Activated T-helper 9 cell treated with anti-CD3 and anti-CD28 coated beads, Interleukin-2, amount 50 U/mL, for 16 hours (primary cell): ENCODE data around the gene OR2Y1.
"Not testable (repeated sequence)": the region's sequence is repeated elsewhere in the genome, so short reads cannot be mapped to it uniquely, and the experiment has no call there.

Source experiments
- DNase-seq: peaks from one replicate; pipeline ENCODE4 v3.0.0-alpha.2; 2020; ENCODE audit warnings: low read depth

OR2Y1 gene, protein sequence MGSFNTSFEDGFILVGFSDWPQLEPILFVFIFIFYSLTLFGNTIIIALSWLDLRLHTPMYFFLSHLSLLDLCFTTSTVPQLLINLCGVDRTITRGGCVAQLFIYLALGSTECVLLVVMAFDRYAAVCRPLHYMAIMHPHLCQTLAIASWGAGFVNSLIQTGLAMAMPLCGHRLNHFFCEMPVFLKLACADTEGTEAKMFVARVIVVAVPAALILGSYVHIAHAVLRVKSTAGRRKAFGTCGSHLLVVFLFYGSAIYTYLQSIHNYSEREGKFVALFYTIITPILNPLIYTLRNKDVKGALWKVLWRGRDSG

DNA sequence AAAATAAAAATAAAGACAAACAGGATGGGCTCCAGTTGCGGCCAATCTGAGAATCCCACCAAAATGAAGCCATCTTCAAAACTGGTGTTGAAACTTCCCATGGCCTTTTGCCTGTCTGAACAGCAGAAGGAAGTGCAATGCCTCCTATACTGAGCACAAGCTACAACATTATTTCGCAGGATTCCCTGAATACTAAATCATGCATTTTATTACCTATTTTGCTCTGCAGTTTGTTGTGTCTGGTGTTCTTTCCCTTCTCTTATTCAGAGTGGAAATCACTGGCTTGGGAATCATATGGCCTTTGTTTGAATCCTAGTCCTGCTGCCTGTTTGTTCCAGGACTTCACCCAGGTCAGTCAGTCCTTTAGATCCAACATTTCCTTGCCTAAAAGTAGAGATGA, at the start of gene OR2Y1:
Gene OR2Y1, minus strand, starts transcription at position 101 of the 400 bp plus-strand sequence. Its CDS starts 0 bp downstream, at position 101.
- no peak for DNase-seq

DNA sequence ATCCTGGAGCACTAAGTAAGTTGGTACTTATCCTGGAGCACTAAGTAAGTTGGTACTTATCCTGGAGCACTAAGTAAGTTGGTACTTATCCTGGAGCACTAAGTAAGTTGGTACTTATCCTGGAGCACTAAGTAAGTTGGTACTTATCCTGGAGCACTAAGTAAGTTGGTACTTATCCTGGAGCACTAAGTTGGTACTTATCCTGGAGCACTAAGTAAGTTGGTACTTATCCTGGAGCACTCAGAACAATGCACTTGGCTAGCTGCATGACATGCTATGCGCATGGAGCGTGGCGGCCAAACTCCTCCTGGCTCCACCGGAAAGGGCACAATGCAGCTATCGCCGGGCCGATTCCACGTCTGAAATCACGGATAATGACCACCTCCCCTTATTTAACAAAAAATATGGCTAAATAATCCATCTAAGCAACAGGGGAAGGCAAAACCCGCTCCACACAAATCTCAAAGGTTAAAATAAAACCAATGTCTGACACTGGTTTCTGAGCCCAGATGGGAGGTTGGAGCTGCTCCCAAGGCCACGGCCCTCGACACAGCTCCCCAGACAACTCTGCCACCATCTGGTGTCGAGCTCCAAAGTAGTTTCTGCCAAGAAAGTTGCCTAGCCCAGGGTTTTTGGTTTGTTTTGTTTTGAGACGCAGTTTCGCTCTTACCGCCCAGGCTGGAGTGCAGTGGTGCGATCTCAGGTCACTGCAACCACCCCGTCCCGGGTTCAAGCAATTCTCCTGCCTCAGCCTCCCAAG, 49.0 kb upstream of the OR2Y1 start:
- DNase-seq, result not testable (repeated sequence)

DNA sequence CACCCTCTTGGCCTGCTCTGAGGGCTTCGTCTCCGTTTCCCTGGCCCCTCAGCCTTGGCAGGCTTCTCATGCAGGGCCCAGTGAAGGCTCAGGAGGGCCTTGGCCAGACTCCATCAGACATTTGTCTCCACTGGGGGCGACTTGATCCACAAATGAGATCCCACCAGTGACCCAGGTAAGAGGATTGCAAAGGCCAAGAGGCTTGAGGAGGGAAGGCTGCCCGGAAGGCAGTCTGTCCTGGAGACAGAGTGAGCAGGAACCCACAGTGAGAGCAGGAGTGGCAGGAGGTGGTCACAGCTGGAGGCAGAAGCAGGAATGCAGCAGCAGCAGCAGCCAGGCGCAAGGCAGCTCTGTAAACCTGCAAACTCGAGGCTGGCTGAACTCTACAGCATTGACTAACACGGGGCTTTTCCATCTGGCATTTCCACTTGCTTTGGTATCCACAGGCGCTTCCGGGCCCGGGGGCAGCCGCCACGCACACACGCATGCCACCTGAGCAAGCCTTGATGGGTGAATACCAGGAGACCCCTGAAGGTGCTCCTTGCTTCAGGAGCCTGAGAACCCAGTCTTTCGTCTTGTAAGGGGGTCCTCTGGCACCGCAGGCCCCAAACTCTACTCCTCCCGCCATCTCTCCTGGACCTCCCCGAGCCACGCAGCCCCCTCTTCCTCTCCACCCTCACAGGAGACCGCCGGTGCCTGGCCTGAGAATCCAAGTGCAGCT, 48.0 kb upstream of the OR2Y1 start:
- no peak for DNase-seq

DNA sequence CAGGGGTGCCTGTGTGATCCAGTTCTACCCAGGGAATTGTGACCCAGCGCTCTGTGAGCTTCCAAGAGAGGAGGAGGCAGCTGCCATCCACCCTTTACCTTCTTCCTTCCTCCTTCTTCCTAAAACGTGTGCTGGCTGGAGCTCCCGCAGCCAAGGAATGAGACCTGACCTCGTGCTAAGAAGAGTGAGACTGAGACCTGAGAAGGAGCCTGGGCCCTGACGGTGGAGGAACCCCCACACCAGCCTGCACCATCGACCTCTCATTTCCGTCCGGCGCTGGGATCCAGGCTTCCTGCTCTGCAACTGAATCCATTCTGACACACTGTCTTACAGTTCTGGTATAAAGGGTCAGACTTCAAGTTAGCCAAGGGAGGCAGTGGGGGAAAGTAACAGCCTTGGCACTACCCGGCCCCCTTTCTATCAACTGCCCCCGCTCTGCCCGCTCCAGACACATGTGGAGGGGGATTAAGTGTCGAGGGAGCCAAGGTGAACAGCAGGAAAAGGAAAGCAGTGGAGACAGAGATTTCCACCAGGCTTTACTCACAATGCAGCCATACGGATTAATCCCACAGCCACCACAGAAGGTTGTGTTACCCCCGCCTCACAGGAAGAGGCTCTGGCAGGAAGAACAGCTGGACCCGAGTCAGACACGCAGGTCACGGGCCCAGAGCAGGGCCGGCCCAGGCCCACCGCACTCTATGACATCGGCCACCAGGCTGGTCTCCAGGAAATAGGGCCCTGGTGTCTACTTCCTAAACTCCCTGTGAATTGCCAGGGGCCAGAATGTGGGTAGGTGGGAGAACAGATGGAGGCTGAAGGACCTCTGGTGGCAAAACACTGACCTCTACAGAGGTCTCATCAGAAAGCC, 46.9 kb upstream of the OR2Y1 start:
- DNase-seq, result no peak

DNA sequence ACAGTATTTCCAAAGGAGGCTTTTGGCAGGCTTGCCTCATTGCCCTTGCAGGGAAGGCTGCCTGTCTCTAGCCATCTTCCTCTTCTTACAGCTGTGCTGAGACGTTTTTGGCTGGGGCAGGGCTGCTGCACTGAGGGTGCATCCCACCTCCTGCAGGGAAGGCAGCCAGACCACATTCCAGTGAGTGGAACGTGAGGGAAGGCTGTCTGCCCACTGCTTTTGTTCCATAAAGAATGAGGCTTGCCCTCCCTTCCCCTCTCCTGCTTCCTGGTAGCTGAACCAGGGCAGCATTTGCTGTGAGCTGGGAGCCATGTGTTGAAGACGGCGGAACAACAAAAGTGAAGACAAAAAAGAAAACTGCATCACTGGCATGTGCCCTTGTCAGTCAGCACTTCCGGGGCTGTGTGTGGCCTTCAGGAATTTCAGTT, 46.0 kb upstream of the OR2Y1 start:
- no peak for DNase-seq

DNA sequence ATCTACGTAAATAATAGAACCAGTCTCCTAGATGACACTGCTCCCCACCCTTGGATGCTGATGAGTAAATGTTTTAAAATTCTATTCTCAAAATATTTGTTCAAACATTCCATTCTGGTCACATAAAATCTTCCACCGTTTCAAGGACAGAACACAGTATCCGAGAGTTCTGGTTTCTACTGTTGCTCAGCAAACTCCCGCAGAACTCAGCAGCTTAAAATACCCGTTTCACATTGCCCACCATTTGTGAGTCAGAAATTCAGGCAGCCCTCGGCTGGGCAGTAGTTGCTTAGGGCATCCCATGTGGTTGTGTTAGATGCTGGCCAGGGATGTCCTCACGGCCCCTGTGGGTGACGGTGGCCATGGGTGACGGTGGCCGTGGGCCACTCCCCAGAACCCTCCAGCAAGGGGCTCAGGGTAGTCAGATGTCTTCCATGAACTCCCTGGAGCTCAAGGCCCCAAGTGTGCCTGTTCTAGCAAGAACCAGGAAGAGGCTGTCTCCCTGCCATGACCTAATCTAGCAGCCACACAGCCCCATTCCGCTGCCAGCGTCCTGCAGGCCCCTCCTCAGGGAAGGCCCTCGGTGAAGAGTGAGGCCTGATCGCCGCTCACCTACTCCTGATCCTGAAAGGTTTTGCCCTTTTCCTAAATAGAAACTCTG, 45.4 kb upstream of the OR2Y1 start:
- DNase-seq, result no peak

DNA sequence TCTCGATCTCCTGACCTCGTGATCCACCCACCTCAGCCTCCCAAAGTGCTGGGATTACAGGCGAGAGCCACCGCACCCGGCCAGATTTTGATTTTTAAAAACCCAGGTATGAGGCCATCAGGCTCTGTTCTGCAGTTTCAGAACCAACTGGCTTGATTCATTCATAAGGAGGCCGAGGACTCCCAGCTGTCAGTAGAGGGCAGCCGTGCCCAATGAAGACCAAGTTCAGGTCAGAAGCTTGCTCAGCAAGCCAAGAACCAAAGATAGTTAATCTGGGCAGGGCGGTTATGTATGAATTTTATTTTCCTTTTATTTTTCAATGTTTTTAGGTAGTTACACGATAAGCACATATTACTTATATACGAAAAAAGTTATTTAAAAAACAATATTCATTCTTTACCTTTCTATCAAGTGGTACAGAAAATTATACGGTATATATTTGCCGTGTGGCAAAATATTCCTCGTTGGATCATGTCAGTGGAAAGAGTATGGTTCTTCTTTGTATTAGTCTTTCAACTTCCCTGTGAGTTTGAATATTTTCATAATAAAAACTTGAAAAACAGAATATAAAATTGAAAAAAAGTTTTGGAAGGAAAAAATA, 44.7 kb upstream of the OR2Y1 start:
- peak; percentile 61 for DNase-seq

DNA sequence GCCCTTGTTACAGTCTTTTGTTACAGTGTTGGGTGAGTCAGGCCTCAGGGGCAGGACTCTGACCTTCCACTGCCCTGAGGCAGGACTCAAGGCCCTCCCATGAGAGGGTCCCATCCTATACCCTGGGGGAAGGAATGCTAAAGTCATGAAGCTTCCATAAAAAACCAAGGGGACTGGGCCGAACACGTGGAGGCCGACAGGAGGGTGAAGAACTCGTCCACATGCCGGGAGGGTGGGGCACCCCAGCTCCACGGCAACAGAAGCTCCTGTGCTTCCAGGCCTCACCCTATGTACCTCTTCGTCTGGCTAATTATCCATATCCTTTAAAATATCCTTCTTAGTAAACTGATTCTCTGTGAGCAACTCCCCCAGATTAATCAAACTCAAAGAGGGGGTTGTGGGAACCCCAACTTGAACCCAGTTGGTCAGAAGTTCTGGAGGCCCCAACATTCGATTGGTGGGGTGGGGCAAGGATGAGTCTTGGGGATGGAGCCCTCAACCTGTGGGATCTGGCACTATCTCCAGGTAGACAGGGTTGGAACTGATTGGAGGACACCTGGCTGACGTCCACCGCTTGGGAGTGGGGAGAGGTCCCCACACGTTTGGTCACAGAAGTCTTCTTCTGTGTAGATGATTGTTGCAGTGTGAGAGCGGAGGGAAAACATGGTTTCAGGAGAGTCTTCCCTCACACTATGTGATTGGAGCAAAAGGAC, 43.6 kb upstream of the OR2Y1 start:
- DNase-seq, result no peak

DNA sequence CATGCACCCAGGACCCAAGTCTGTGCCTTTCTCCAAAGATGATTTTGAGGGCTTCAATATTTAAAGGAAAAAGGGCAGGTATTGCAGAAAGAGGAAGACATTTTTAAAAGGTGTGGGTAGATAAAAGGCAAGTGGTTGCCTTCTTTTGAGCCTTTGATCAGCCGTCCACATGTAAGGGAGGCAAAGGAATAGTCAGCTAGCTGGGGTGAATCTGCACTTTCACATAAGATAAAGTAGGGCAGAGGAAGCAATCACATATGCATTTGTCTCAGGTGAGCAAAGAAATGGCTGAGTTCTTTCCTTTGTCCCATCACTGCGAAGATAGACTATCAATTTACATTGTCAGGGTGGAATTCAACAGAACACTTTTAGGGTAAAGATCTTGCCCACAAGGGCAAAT, 42.9 kb upstream of the OR2Y1 start:
- DNase-seq, result no peak

DNA sequence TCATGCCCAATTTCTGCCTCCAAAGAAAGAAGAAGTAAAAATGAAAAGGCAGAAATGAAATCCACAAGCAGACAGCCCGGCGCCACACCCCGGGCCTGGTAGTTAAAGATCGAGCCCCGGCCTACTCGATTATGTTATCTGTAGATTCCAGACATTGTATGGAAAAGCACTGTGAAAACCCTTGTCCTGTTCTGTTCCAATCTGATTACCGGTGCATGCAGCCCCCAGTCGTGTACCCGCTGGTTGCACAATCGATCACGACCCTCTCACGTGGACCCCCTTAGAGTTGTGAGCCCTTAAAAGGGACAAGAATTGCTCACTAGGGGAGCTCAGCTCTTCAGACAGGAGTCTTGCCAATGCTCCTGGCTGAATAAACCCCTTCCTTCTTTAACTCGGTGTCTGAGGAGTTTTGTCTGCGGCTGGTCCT, 42.1 kb upstream of the OR2Y1 start:
- DNase-seq, result not testable (repeated sequence)

DNA sequence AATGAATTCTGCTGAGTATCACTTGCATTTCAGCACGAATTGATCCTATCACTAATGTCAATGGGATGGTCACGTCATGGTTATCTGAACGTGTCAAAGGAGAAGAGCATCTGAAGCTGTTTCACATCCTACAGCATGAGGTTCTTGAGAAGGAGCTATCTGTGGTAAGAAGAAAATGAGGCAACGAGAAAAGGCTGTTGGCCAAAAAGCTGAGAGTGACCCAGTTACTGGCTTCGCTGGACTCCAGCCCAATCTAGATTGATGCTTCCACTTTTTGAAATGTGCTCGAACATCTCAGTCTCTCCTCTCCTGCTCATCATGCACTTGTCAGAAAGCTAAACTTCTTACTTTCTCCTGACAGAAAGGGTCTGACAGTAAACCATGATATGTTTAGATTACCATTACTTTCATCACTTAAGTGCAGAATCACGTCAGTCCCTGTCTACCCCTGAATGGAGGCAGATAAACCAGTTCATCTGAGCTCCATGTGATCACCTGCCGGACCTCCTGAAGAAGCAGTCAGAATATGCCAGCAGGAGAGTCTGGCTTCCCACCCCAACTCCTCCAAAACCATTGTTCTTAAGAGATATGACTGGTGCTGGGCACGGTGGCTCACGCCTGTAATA, 40.2 kb upstream of the OR2Y1 start:
- no peak for DNase-seq

DNA sequence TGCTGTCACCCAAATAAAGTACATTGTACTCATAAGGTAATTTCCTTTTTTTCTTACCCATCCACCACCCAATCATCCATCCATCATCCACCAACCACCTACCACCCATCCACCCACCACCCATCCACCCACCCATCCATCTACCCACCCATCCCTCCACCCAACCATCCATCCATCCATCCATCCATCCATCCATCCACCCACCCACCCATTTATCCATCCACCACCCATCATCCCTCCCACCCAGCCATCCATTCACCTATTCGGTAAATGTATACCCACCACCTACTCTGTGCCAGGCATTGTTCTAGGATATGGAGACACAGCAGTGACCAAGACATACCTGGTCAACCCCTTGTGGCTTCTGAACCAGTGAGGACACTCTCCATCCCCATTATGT, 37.6 kb upstream of the OR2Y1 start:
- no peak for DNase-seq

DNA sequence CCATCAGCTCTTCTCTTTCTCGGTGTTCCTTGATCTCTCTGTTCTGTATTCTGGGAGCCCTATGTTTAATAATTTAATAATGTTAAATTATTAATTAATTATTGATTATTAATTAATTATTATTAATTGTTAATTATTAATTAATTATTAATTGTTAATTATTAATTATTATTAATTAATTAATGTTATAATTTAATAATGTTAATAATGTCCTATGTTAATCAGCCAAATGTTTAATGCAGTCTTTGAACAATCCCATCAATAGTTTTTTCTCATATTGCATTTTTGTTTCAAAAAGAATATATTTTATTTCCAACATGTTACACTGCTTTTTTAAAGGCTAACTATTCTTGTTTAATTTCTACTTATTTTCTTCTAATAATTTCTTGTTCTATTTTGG, 36.5 kb upstream of the OR2Y1 start:
- DNase-seq, result no peak

DNA sequence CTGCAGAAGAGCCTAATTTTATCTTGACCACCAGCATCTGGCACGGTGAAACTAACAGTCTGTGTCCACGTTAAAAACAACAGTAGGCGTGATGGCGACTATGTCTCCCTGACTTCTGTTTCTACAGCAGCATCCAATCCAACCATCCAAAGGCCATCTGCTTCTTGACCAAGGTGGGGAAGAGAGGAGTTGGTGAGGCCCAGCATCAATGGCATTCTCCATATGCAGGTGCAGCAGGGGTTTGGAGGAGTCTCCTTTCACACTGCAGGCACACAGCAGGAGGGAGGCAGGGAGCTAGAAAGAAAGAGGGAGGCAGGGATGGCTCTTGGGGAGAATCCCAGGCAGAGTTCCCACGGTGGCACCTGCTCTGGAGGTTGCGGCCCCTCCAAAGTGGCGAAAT, 35.8 kb upstream of the OR2Y1 start:
- no peak for DNase-seq

DNA sequence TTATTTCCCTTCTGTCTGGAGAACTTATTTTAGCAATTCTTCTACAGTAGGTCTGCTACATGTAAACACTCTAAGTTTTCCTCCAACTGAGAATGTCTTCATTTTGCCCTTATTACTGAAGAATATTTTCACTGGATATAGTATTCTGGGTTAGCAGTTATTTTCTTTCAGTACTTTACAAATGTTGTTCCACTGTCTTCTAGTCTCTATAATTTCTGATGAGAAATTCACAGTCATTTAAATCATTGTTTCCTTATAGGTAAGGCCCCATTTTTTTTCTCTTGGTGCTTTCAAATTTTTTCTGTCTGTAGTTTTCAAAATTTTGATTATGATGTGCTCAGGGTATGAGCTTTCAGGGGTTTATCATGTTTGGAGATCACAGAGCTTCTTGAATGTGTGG, 32.0 kb upstream of the OR2Y1 start:
- DNase-seq, result no peak

DNA sequence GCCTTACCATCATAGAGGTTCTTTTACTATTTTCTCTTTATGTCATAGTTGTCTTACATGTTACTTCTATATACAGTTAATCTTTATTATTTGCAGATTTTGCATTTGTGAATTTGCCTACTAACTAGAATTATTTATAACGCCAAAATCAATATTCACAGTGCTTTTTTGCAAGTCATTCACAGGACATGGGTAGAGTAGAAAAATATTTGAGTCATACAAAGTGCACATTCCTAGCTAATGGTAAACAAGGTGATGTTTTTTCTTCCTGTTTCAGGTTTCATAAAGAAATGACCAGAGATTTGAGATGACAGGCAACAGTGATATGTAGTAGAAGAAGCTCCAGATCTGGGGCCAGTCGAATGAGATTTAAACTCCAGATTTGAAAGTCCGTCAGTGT, 30.0 kb upstream of the OR2Y1 start:
- no peak for DNase-seq

DNA sequence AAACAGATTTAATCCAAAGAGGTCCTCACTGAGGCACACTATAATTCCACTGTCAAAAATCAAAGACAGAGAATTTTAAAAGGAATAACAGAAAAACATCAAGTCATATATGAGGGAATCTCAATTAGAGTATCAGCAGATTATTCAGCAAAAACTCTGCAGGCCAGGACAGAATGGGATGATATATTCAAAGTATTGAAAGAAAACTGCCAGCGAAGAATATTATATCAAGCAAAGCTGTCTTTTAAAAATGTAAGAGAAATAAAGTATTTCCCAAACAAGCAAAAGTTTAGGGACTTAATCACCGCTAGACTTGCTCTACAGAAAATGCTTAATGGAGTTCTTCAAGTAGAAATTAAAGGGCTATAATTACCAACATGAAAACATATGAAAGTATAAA, 15.7 kb upstream of the OR2Y1 start:
- no peak for DNase-seq

DNA sequence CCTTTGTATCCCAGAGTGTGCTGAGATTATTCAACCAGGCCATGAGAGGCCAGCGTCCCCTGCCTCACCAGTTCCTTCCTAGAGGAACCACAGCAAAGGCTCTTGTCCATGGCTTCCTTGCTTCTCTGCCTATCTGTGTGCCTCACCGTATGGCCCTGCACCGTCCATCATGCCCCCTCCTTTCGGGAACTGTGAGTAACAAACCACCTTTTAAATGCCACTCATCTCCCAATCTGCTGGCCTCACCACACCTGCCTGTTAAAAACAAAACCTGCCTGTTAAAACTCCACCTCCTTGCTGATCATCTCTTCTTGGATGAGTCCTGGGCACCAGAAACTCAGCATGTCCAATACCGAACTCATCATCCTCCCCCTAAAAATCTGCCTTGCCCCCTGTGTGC, 4.4 kb upstream of the OR2Y1 start:
- DNase-seq, result no peak

DNA sequence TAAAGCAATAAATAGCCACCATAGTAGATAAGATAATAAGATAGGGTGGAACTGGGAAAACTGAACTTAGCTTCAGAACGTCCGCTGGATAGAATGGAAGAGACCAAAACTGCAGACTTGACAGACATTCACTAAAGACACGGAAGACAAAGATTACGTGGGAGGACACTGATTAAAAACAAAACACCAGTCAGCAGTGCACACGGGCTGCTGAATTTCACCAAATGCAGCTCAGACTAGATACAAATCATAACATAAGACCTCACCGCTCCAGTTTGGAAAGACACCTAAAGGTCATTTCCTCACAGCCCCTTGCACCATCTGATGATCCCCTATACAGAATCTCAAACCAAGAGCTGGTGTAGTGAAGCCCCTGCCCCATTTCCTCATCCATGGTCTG, 2.9 kb upstream of the OR2Y1 start:
- DNase-seq, result no peak

DNA sequence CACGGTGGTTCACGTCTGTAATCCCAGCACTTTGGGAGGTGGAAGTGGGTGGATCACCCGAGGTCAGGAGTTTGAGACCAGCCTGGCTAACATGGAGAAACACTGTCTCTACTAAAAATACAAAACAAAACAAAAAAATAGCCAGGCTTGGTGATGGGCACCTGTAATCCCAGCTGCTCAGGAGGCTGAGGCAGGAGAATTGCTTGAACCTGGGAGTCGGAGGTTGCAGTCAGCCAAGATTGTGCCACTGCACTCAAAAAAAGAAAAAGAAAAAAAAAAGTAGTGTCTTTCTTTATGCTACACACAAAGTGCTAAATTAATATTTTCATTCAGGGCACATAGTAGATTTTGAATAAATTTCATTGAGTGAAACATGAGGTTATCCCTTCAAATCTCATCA, 1.1 kb upstream of the OR2Y1 start:
- not testable (repeated sequence) for DNase-seq
